Measurements from ENCODE around the gene ARID5B.
"Not testable (repeated sequence)": the region's sequence is repeated elsewhere in the genome, so short reads cannot be mapped to it uniquely, and the experiment has no call there.

ARID5B gene

GRCh38 chr10:61964949-61965702 is 63.6 kb downstream of the ARID5B start:
- DNase-seq (ENCODE audit: low read depth): no peak

- no peak for DNase-seq (ENCODE audit: low read depth)
These were observed 64.3 kb downstream of the ARID5B start for GRCh38 chr10:61965703-61966395.

GRCh38 chr10:61967298-61967697 is 65.8 kb downstream of the ARID5B start:
- no peak for DNase-seq (ENCODE audit: low read depth)

- no peak for DNase-seq (ENCODE audit: low read depth)
These were observed 68.9 kb downstream of the ARID5B start for GRCh38 chr10:61970182-61971002.

- DNase-seq (ENCODE audit: low read depth): no peak
These were observed 69.5 kb downstream of the ARID5B start for GRCh38 chr10:61971003-61971325.

GRCh38 chr10:61973169-61973568 is 71.7 kb downstream of the ARID5B start:
- no peak for DNase-seq (ENCODE audit: low read depth)

- DNase-seq (ENCODE audit: low read depth): no peak
These were observed 72.4 kb downstream of the ARID5B start for GRCh38 chr10:61973906-61974305.

- DNase-seq (ENCODE audit: low read depth): no peak
These were observed 73.3 kb downstream of the ARID5B start for GRCh38 chr10:61974601-61975390.

- DNase-seq (ENCODE audit: low read depth): no peak
These were observed 74.0 kb downstream of the ARID5B start for GRCh38 chr10:61975391-61975932.

- DNase-seq (ENCODE audit: low read depth): not testable (repeated sequence)
These were observed 75.6 kb downstream of the ARID5B start for GRCh38 chr10:61976951-61977721.

- DNase-seq (ENCODE audit: low read depth): no peak
These were observed 77.5 kb downstream of the ARID5B start for GRCh38 chr10:61978965-61979364.

- DNase-seq (ENCODE audit: low read depth): no peak
These were observed 80.0 kb downstream of the ARID5B start for GRCh38 chr10:61981460-61981859.

GRCh38 chr10:61983255-61983654 is 81.8 kb downstream of the ARID5B start:
- DNase-seq (ENCODE audit: low read depth): no peak

GRCh38 chr10:61984803-61985418 is 83.4 kb downstream of the ARID5B start:
- DNase-seq (ENCODE audit: low read depth): no peak

- DNase-seq (ENCODE audit: low read depth): no peak
These were observed 84.2 kb downstream of the ARID5B start for GRCh38 chr10:61985715-61986114.

GRCh38 chr10:61986382-61986781 is 84.9 kb downstream of the ARID5B start:
- DNase-seq (ENCODE audit: low read depth): no peak

GRCh38 chr10:61986788-61987492 is 85.4 kb downstream of the ARID5B start:
- no peak for DNase-seq (ENCODE audit: low read depth)

- DNase-seq (ENCODE audit: low read depth): no peak
These were observed 86.0 kb downstream of the ARID5B start for GRCh38 chr10:61987537-61987936.

GRCh38 chr10:61987951-61988379 is 86.5 kb downstream of the ARID5B start:
- DNase-seq (ENCODE audit: low read depth): no peak

All from T-helper 22 cell (primary cell).